GM21423 (cell line): Measurements from ENCODE around the gene HIF3A.

ENCODE experiments used
- ATAC-seq: cut with Tn5 transposase; IDR thresholded peaks from one replicate; pipeline ENCODE4 v1.9.1; 2021; ENCODE audit warnings: mild to moderate bottlenecking, moderate library complexity; ENCODE audit not compliant: unreplicated experiment

The HIF3A gene

GRCh38 chr19:46378268-46378667, 81.4 kb downstream of the HIF3A start:
- no peak for ATAC-seq

DNA sequence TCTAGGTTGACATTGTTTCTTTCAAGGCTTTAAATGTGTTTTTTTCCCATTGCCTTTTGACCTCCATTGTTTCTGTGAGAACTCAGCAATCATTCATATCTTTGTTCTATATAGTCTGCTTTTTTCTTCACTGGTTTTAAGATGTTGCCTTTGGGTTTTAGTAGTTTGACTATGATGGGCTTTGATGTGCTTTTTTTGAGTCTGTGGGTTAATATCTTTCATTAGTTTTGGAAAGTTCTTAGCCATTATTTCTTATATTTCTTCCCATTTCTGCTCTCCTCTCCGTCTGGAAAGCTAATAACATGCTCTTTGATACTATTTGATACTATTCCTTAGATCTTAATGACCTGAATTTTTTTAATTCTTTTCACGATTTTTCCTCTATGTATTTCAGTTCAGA, 83.8 kb downstream of the HIF3A start:
- ATAC-seq: no peak

- no peak for ATAC-seq
Observed at GRCh38 chr19:46381346-46381745, 84.5 kb downstream of the HIF3A start.

- no peak for ATAC-seq
Observed at GRCh38 chr19:46381756-46382345, 85.0 kb downstream of the HIF3A start.

DNA sequence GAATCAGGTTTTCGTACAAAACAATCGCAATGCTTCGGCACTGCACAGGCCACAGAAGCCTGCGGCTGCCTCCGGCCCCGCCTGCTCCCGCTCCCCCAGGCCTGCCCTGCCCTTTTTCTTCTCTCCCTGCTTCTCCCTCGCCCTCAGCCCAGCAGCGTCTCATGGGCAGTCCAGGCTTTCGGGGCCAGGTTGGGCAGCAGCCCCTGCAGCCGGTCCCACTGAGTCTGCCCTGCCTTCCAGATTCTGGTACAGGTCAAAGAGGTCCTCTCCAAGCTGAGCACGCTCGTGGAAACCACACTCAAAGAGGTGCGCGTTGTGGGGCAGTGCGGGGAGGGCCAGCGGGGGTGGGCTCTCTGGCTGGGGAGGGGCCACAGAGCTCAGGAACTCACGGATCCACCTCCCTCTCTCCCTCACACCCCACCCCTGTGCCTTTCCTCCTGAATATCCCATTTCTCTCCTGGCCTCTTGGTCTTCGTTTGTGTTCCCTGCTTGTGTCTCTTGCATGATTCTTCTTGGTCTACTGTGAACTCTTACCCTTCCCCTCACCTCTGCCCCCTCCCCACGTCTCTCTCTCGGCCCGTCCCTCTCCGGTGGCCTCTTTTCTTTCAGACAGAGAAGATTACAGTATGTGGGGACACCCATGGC, 86.5 kb downstream of the HIF3A start:
- ATAC-seq: no peak

- no peak for ATAC-seq
Observed at GRCh38 chr19:46383846-46384245, 87.0 kb downstream of the HIF3A start.

- ATAC-seq: no peak
Observed at GRCh38 chr19:46384396-46384795, 87.6 kb downstream of the HIF3A start.

GRCh38 chr19:46385636-46386035, 88.8 kb downstream of the HIF3A start:
- ATAC-seq: no peak

DNA sequence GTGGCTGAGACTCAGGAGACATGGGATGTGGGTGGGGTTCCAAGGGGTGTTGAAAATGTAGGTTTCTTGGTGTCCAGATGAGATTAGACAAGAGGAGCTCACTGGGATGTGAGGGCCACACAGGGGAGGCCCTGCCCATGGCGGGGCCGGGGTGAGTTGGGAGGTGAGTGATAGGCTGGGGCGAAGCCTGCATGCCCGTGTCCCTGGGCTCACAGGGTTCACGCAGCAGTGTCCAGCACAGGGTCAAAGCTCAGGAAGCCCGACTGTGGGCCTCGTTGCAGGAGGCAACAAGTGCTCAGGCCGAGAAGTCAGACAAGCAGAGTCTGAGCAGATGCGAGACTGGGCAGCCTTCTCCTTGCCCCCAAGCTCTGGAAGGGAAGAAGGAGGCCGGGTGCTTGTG, 89.3 kb downstream of the HIF3A start:
- ATAC-seq: no peak

- no peak for ATAC-seq
Observed at GRCh38 chr19:46386996-46387712, 90.3 kb downstream of the HIF3A start.

DNA sequence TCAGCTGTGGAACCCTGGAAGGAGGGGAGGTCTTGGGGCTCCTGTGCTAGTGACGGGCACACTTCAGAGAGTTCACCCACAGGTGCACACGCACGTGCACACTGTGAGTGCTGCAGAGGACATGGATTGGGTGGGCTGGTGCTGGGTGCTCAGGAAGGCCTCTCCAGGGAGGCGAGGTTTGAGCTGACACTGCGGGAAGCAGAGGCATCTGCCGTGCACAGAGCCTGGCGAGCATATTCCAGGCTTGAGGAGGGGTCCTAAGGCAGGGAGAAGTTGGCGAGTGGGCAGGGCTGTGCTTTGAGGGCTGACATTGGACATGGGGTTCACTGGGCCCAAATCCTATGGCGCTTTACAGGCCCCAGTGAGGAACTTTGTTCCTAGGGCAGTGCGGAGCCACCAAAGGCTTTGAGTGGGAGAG, 90.9 kb downstream of the HIF3A start:
- ATAC-seq: no peak

DNA sequence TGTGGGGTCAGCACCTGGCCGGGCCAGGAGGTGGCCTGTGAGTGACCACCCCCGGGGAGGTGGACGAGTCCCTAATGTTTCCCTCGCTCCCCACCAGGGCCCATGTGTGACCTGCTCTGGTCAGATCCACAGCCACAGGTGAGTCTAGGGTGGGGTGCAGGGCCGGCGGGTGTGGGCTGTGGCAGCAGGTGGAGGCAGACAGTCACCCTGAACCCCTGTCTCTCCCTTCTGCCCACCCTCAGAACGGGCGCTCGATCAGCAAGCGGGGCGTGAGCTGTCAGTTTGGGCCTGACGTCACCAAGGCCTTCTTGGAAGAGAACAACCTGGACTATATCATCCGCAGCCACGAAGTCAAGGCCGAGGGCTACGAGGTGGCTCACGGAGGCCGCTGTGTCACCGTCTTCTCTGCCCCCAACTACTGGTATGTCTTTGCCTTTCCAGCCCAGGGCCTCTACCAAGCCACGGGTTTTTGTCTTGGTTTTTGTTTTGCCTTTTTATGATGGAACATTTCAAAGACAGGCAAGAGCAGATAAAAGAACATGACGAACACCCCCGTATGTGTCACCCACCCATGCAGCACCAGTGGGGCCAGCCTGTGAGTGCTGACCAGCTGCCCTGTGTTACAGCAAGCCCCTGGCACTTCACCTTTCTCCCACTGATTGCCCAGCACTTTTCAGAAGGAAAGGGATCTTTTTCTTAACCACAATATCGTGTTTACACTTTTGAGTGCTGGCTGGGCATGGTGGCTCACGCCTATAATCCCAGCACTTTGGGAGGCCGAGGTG, 91.7 kb downstream of the HIF3A start:
- no peak for ATAC-seq

GRCh38 chr19:46390121-46390858, 93.4 kb downstream of the HIF3A start:
- no peak for ATAC-seq

DNA sequence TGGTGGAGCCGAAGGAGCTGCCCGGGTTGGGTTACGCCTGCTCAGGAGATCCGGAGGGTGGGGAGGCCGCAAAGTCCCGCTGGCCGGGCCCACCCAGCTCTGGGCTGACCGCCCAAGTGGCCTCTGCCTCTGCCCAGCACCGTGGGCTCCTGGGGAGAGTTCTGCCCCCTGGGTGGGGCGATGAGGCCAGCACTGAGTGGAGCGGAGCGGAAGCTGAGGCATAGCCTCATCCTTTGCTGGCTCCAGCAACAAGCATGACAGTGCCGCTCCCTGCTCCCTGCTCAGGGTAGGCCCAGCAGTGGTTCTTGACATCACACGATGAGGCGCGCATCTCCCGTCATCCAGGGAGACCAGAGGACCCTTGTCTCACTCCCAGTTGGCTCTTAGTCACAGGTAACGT, 94.0 kb downstream of the HIF3A start:
- ATAC-seq: no peak

- no peak for ATAC-seq
Observed at GRCh38 chr19:46391296-46392251, 94.7 kb downstream of the HIF3A start.

GRCh38 chr19:46392252-46392801, 95.5 kb downstream of the HIF3A start:
- ATAC-seq: no peak

- ATAC-seq: no peak
Observed at GRCh38 chr19:46392837-46393236, 96.0 kb downstream of the HIF3A start.
